A549 (cell line): ENCODE data around the gene ASIP.
"Not testable (repeated sequence)": the region's sequence is repeated elsewhere in the genome, so short reads cannot be mapped to it uniquely, and the experiment has no call there.

Source experiments
- BCL3 ChIP-seq: fragments of >200 bp; sonication (Bioruptor Twin); formaldehyde crosslinking; IDR thresholded peaks from 3 replicates; pipeline ENCODE4 v1.6.1; 2016
- CTCF ChIP-seq: fragments of >200 bp; sonication (Bioruptor Twin); formaldehyde crosslinking; IDR thresholded peaks from 3 replicates; pipeline ENCODE4 v1.5.1; 2016
- E2F6 ChIP-seq: IDR thresholded peaks from 2 replicates; pipeline ENCODE4 v1.6.1; 2012; ENCODE audit warnings: low read depth, borderline replicate concordance
- HMGXB4 ChIP-seq: fragments of 250-450 bp; sonication (Bioruptor Pico); IDR thresholded peaks from 2 replicates; pipeline ENCODE4 v1.5.0; 2021; ENCODE audit warnings: mild to moderate bottlenecking, moderate library complexity, borderline replicate concordance
- JUNB ChIP-seq: fragments of >200 bp; sonication (Bioruptor Twin); formaldehyde crosslinking; IDR thresholded peaks from 2 replicates; pipeline ENCODE4 v1.6.1; 2016
- NFE2L2 ChIP-seq: fragments of 150-350 bp; conservative IDR thresholded peaks from 2 replicates; pipeline ENCODE4 v1.6.1; 2014; ENCODE audit warnings: low read length
- POLR2A ChIP-seq: IDR thresholded peaks from 2 replicates; pipeline ENCODE4 v1.6.1; 2012; ENCODE audit warnings: mild to moderate bottlenecking, low read length
- REST ChIP-seq: fragments of 200-600 bp; sonication (generic); IDR thresholded peaks from 2 replicates; pipeline ENCODE4 v1.6.1; 2016; ENCODE audit warnings: antibody characterized with exemption, mild to moderate bottlenecking, moderate library complexity
- SMC3 ChIP-seq: fragments of >200 bp; sonication (Bioruptor Twin); formaldehyde crosslinking; IDR thresholded peaks from 3 replicates; pipeline ENCODE4 v1.6.1; 2018; ENCODE audit warnings: inconsistent platforms

GRCh38 chr20:34263468-34263867 is 22.2 kb downstream of the ASIP start:
- TF ChIP-seq BCL3; CTCF; SMC3; REST; JUNB; NFE2L2; E2F6; HMGXB4 (CRISPR knock-in tag); POLR2A: not testable (repeated sequence)
